Right renal pelvis (tissue), 4 donors: ENCODE results near the gene MRS2. TPM values are rescaled to one million over a fixed set of nuclear protein-coding genes. Genes with fewer than 3 reads are reported as not detected.

Experiments used
- DNase-seq, 4 donors: peaks; one replicate each; pipeline ENCODE4 v3.0.0-alpha.2; 2013; ENCODE audit warnings: low read depth in 4 of 4, low spot score in 3 of 4, missing footprints in 1 of 4
- polyA plus RNA-seq, 4 donors: library from polyadenylated mRNA; unstranded; fragments of 120-200 nt; gene quantifications; one replicate each; pipeline ENCODE4 v1.2.1, GENCODE V29; 2013; ENCODE audit not compliant: insufficient read length in 4 of 4

Gene MRS2
- polyA plus RNA-seq, 4 donors = 38.6 to 47.7 (median 45.4) TPM

DNA sequence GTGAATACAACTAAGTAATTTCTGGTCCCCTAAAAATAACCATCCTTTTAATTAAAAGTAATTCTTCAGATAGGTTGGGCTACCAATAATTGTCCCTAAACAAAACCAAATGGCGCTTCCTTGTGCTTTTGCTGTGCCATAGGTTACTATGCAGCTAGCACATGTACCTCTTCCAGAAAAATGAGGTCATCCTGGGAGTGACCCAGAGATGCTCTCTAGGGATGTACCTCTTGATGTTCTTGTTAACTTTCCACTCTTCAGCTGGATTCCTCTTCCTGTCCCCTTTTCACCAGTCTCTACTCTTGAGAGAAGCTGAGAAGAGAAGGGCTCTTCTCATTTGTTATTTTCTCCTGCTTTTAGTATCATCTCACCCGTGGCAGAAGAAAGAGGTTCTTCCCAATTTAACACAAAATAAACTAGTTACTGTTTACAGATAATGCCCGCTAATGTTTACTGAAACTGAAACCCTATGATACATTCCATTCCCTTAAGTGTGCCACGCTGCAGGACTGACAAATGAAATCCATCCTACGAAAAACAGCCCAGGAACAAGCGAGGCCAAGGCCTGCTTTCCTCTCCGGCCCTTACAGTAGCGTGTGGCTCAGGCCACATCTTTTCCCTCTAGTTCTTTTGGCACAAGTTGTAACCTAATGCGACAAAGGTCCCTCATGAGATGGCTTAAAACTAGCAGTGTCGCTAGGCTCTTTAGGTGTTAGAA, 24.2 kb downstream of the MRS2 start:
- no peak for DNase-seq

- no peak for DNase-seq
Measured at GRCh38 chr6:24428615-24429014, 25.9 kb downstream of the MRS2 start.

GRCh38 chr6:24429146-24429545, 26.4 kb downstream of the MRS2 start:
- no peak for DNase-seq

DNA sequence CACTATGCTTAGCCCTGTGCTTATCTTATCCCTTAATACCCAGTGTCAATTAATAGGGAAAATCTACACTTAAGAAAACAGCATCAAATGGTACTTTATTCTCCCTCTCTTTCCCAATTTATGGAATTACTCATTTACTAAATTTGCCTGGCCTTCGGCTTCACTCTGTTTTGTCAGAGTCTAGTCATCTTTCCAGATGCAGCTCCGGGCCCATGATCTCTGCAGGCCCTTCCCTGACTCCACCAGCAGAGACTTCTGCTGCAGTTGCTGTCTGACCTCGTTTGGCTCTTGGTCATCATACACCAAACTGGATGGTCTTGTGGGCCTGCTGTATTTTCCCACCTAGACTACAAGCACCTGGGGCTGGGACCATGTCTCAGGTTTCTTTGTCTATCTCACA, 27.4 kb downstream of the MRS2 start:
- no peak for DNase-seq

- DNase-seq = peak in 1 of 4 donors; percentile 12
Measured at GRCh38 chr6:24431045-24431451, 28.3 kb downstream of the MRS2 start.

- no peak for DNase-seq
Measured at GRCh38 chr6:24432611-24433010, 29.9 kb downstream of the MRS2 start.

DNA sequence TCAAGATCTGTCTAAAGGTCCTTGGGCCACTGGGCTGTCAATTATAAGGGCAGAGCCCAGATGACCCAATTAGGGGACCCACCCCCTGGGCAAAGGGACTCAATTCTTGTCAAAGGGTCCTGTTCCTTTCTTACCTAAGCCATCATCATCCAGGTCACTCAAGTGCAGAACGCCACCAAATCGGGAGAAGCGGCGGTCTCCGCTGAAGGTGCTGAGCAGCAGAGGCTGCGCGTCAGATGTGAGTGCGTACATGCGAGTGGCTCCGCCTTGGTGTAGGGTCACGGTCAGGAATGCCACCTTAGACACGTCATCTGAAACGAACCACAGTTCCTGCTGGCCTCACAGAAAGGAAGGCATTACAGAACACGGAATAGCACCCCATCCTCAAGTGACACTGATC, 34.2 kb downstream of the MRS2 start:
- no peak for DNase-seq

DNA sequence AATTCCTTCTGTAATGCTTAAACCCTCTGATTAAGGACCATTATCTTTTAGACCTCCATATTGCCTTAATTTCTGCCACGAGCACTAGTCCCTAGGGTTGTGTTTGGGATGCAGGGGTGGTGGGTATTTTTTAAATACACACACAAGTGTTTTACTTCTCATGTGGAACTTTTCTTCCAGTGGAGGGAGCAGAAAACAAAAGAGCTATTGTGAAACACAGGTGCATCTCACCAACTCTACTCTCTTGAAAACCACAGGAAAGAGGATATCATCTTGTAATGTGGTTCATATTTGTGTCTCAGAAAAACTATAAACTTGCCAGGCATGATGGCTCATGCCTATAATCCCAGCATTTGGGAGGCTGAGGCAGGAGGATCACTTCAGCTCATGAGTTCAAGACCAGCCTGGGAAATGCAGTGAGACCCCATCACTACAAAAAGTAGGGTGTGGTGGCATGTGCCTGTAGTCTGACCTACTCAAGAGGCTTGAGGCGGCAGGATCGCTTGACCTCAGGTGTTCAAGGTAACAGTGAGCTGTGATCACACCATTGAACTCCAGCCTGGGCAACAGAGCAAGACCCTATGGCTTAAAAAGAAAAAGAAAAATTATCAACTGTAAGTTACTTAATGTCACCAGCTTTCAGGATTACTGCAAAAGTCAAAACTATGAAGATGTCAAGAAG, 37.3 kb downstream of the MRS2 start:
- DNase-seq = no peak

DNA sequence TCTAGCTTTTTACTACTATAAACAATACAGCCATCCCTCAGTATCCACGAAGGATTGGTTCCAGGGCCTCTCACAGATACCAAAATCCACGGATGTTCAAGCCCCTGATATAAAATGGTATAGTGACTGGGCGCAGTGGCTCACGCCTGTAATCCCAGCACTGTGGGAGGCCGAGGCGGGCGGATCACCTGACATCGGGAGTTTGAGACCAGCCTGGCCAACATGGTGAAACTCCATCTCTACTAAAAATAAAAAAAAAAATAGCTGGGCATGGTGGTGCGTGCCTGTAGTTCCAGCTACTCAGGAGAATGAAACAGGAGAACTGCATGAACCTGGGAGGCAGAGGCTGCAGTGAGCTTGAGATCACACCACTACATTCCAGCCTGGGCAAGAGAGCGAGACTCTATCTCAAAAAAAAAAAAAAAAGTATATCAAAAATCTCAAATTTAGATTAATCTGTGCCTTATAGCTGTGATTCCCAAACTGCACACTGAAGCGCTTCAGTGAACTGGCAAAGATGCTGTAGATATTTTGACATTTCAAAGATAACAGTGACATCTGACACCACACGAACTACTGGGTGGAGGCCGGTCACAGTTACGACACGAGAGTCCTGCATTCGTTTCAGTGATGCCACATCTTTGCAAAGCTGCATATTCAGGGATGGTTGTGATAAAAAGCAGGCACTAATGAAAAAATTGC, 38.3 kb downstream of the MRS2 start:
- no peak for DNase-seq

DNA sequence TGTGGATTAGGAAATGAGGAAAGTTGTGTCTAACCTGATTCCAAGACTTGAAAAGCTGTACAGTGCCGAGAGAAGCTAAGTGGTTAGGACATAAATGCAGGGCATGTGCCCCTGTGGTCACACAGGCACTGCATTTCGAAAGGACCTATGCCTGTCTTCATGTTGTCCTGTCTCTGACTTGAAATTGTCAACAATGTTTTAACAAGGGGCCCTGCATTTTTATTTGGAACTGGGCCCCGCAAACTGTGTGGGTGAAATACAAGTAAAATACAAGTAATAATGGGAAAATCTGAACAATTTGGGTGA, 38.8 kb downstream of the MRS2 start:
- no peak for DNase-seq

DNA sequence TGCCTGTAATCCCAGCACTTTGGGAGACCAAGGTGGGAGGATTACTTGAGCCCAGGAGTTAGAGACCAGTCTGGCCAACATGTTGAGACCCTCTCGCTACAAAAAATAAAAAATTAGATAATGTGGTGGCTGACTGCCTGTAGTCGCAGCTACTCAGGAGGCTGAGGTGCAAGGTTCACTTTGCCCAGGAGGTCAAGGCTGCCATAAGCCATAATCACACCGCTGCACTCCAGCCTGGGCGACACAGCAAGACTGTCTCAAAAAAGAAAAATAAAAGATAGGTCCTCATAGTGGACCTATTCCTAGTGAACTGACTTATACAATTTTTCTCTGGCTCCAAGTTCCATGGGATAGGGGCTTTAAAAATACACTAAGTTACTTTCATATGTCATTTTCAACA, 41.9 kb downstream of the MRS2 start:
- no peak for DNase-seq

DNA sequence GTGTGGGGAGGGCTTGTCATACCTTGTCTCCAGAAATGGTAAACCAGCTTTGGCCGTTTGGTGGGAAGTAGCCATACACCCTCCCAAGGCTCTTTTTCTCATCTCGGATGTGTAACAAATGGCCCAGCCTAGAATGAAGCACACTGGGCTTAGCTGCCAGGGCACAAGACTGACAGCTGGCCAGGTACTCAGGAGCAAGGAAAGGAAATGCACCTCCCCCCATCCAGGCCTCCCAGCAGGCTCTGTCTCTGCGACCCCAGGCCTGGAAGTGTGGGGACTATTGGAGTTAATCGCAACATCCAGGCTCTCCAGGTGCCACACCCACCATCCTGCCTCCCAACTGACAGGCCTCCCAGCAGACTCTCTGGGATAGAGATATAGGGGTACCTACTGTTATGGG, 43.0 kb downstream of the MRS2 start:
- no peak for DNase-seq

DNA sequence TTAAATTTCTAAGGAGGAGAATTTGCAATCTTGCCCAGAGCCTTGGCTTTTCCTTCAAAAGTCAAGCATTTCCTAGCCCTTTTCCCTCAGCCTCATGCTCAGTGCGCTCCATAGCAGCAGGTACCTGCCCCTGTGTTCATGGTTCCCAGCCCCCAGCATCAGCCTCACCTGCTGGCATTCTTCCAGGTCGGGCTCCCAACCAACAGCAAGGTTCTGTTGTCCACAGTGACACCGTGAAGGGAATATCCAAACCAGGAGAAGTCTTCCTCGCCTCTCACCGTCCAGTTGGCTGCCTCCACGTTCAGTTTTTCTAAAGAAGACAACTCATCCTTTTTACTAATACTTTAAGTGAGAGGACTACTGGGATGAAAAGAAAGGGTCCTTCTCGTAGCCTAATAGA, 43.9 kb downstream of the MRS2 start:
- DNase-seq = no peak

DNA sequence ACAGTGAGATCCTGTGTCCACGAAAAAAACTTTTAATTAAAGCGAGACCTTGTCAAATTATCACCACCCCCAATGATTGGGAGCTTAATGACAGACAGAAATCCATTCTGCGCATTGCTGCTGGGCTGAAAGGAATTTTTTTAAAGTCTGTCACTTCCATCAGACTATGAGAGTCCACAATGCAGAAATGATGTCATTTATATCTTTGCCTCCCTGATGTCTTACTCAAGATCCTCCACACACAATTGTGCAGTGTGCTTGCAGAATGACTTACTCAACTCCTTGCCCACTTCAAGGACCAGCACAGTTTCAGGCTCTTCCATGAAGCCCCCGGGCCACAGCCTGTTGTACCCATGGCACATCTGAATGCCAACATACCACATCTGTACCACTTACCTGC, 45.7 kb downstream of the MRS2 start:
- no peak for DNase-seq

DNA sequence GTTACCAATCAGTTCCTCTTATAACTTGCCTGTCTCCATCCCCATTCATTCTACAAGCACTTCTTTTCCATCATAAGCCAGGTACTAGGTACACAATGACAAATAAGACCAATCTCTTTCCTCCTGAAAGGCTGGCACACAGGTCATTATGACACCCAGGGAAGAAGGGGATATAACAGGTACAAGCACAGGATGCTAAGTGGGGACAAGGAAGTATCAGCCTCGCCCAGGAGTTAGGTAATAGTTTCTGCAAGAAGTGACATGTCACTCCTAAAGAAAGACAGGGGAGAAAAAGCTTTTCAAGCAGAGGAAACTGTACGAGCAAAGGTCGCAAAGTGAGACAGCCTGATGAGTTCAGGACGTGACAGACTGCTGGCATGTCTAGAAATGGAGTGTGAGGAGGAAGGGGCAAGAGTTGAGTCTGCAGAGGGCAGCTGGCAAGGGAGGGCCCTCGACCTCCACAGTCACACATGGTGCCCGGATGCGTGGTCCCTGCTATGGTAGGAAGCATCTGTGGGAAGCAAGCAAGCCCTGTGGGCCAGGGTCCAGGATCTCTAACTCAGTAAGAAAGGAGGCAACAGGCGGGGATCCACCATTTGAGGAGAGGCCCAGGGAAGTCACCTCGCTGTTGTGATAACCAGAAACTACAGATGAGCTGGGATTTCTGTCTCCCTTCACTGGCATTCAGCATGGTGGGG, 46.2 kb downstream of the MRS2 start:
- no peak for DNase-seq

GRCh38 chr6:24451581-24452388, 49.0 kb downstream of the MRS2 start:
- no peak for DNase-seq

- no peak for DNase-seq
Measured at GRCh38 chr6:24453921-24454320, 51.2 kb downstream of the MRS2 start.

GRCh38 chr6:24454452-24454851, 51.7 kb downstream of the MRS2 start:
- no peak for DNase-seq

DNA sequence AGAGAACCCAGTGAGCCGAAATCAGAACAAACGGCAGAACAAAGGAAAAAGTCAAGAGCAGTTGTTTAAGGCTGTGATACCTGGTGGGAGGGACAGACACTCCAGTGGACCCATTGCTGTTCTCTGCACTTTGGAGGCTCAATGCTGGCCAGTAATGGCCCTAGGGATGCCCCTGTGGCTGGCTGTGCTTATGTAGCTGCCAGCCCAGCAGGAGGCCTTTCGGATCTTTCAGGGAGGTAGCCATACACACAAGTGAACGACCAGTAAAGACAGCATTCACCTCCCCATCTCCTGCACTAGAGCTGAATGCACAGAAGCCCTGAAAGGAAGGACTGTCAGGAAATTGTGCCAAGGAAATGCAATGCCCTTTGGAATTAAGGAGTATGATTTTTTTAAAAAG, 52.3 kb downstream of the MRS2 start:
- no peak for DNase-seq

DNA sequence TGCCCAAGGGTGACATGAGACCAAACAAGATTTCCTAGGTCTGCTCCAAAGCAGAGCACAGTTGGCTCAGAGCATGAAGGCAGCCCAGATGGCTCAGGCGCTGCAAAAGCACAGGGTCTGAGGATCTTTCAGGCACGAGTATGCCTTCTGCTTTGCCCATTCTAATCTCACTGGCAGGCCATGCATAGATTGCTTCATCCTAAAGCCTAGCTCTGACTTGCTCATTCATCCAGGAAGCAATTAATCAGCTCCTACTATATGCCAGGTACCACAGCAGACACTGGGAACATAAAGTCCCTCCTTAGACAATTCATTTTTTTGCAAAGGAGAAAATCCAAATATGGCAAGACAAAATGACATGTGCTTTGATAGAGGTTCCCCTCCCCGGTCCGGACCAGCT, 55.4 kb downstream of the MRS2 start:
- no peak for DNase-seq

- DNase-seq = no peak
Measured at GRCh38 chr6:24458941-24459340, 56.2 kb downstream of the MRS2 start.
